Testis (tissue), 3 donors: Measurements from ENCODE around the gene SUFU. TPM values are rescaled to one million over a fixed set of nuclear protein-coding genes. Genes with fewer than 3 reads are reported as not detected.

ENCODE experiments used
- DNase-seq: peaks from one replicate; pipeline ENCODE4 v3.0.0-alpha.2; 2019
- H3K27ac ChIP-seq, 2 donors: fragments of 200-600 bp; sonication (generic); one replicate each; pipeline ENCODE4 v1.5.1; 2019
- H3K27me3 ChIP-seq: fragments of 200-600 bp; sonication (generic); one replicate; pipeline ENCODE4 v1.5.1; 2019
- H3K36me3 ChIP-seq: fragments of 200-600 bp; sonication (generic); one replicate; pipeline ENCODE4 v1.5.1; 2017; ENCODE audit warnings: low read depth; ENCODE audit errors: missing control alignments
- H3K4me1 ChIP-seq: fragments of 200-600 bp; sonication (generic); one replicate; pipeline ENCODE4 v1.5.1; 2019
- H3K4me3 ChIP-seq, 2 donors: fragments of 200-600 bp; sonication (generic); one replicate each; pipeline ENCODE4 v1.5.1; 2017 to 2019
- H3K9me3 ChIP-seq: fragments of 200-600 bp; sonication (generic); one replicate; pipeline ENCODE4 v1.5.1; 2017
- CTCF ChIP-seq, 3 experiments: fragments of 450-650 bp in 2 of 3; fragments of 200-600 bp in 1 of 3; sonication (generic) in 1 of 3; IDR thresholded peaks; one replicate each; pipeline ENCODE4 v1.5.1; 2016 to 2019; ENCODE audit warnings: antibody characterized with exemption in 3 of 3, mild to moderate bottlenecking in 2 of 3, moderate library complexity in 1 of 3
- POLR2A ChIP-seq: fragments of 450-650 bp; IDR thresholded peaks from one replicate; pipeline ENCODE4 v1.6.1; 2017; ENCODE audit warnings: antibody characterized with exemption, mild to moderate bottlenecking, moderate library complexity
- WGBS, 2 donors: methylation state at CpG; one replicate each; pipeline ENCODE4 v1.1.5; 2018; 5-methylcytosine and 5-hydroxymethylcytosine counted together
- intact Hi-C: fragments of 100-400 bp; cut with DNase I; formaldehyde crosslinking; loops from one replicate; pipeline ENCODE4 v1.15.1; 2023; ENCODE audit warnings: low total_unique reads
- polyA plus RNA-seq: library from polyadenylated mRNA; stranded (reverse); fragments of 350-450 nt; fragmentation: Illumina TruSeq; extraction: RNeasy Lipid Tissue Mini Kit (QIAGEN cat#74804); gene quantifications from one replicate; pipeline ENCODE4 v1.2.3, GENCODE V29; 2014; ENCODE audit warnings: low read depth, low replicate concordance; ENCODE audit not compliant: insufficient read depth
- total RNA-seq, 2 donors: library from RNA; depleted of rRNA; stranded (reverse); fragments of >200 nt; gene quantifications; one replicate each; pipeline ENCODE4 v1.2.3, GENCODE V29; 2016

Gene SUFU
- total and polyA plus RNA-seq, 3 donors from 2014 or later: 16.5 to 28.4 (median 22.9) TPM

- Histone ChIP-seq H3K4me3 (no peak overlapping the region), H3K36me3 (no peaks in the 10 kb centered on the region), H3K9me3 (no peaks in the 10 kb centered on the region), H3K27me3 (no peaks in the 10 kb centered on the region), H3K27ac (no peak overlapping the region), H3K4me1 (peaks cover 4% of the 10 kb centered on the region)
- WGBS, 2 donors: 84 to 86% methylated on average over 12 of the region's 12 CpGs
- intact Hi-C loops: no loop called here
- TF ChIP-seq CTCF (IDR thresholded peaks at IDR 0.05): no peak
- DNase-seq: no peak
Observed at GRCh38 chr10:102519246-102519825, 15.6 kb downstream of the SUFU start.

GRCh38 chr10:102522874-102523249 is 19.1 kb downstream of the SUFU start:
- intact Hi-C loops: no loop called here
- TF ChIP-seq POLR2A (no peak), CTCF (IDR thresholded peaks at IDR 0.05) (no peak)
- Histone ChIP-seq H3K4me1 (peaks cover 4% of the 10 kb centered on the region), H3K27me3 (no peaks in the 10 kb centered on the region), H3K4me3 (no peak overlapping the region), H3K36me3 (no peaks in the 10 kb centered on the region), H3K9me3 (no peaks in the 10 kb centered on the region), H3K27ac (no peak overlapping the region)
- WGBS, 2 donors: 100% methylated on average over 1 of the region's 1 CpG
- DNase-seq: no peak

- WGBS, 2 donors: 76 to 82% methylated on average over 7 of the region's 7 CpGs
Observed at GRCh38 chr10:102523250-102524029, 19.7 kb downstream of the SUFU start.

GRCh38 chr10:102524746-102525145 is 21.0 kb downstream of the SUFU start:
- intact Hi-C loops: no loop called here
- no peaks in the 10 kb centered on the region for H3K9me3 ChIP-seq
- 67 to 81% methylated on average over 4 of the region's 4 CpGs for WGBS, 2 donors
- no peaks in the 10 kb centered on the region for H3K36me3 ChIP-seq
- TF ChIP-seq POLR2A (no peak), CTCF (IDR thresholded peaks at IDR 0.05) (no peak)
- H3K4me3 ChIP-seq: no peak overlapping the region
- H3K4me1 ChIP-seq: no peaks in the 10 kb centered on the region
- no peak overlapping the region for H3K27ac ChIP-seq
- no peak for DNase-seq
- H3K27me3 ChIP-seq: no peaks in the 10 kb centered on the region

More at GRCh38 chr10:102523250-102524029, 19.7 kb downstream of the SUFU start:
- TF ChIP-seq POLR2A (no peak), CTCF (IDR thresholded peaks at IDR 0.05) (no peak)
- Histone ChIP-seq H3K27me3 (no peaks in the 10 kb centered on the region), H3K36me3 (no peaks in the 10 kb centered on the region), H3K9me3 (no peaks in the 10 kb centered on the region), H3K27ac (no peak overlapping the region), H3K4me3 (no peak overlapping the region), H3K4me1 (peaks cover 4% of the 10 kb centered on the region)
- intact Hi-C loops: no loop called here
- no peak for DNase-seq
